Adipocyte (in vitro differentiated cells): ENCODE measurements around the gene RRAS.

Experiments used
- DNase-seq: peaks from one replicate; pipeline ENCODE4 v3.0.0-alpha.2; 2015; ENCODE audit warnings: low read depth
- H3K27me3 ChIP-seq: replicated peaks from 2 replicates; pipeline ENCODE4 v1.7.0; 2013; ENCODE audit warnings: mild to moderate bottlenecking, low read length, moderate library complexity; ENCODE audit not compliant: control insufficient read depth, insufficient read depth
- H3K36me3 ChIP-seq: 2 replicates; pipeline ENCODE4 v1.7.0; 2013; ENCODE audit warnings: low read length, mild to moderate bottlenecking, moderate library complexity; ENCODE audit not compliant: control insufficient read depth, insufficient read depth, severe bottlenecking
- H3K4me1 ChIP-seq: 2 replicates; pipeline ENCODE4 v1.7.0; 2013; ENCODE audit warnings: mild to moderate bottlenecking, low read length, moderate library complexity; ENCODE audit not compliant: control insufficient read depth, insufficient read depth
- H3K4me3 ChIP-seq: 2 replicates; pipeline ENCODE4 v1.7.0; 2013; ENCODE audit warnings: mild to moderate bottlenecking, low read length, moderate library complexity
- H3K9ac ChIP-seq: 2 replicates; pipeline ENCODE4 v1.7.0; 2013; ENCODE audit warnings: mild to moderate bottlenecking, low read length, moderate library complexity
- H3K9me3 ChIP-seq: 2 replicates; pipeline ENCODE4 v1.7.0; 2013; ENCODE audit warnings: mild to moderate bottlenecking, low read length, moderate library complexity; ENCODE audit not compliant: control insufficient read depth

The RRAS gene

GRCh38 chr19:49683814-49684250 is 43.9 kb upstream of the RRAS start:
- H3K36me3 ChIP-seq = peaks cover 50% of the 10 kb centered on the region

GRCh38 chr19:49682274-49682673 is 42.3 kb upstream of the RRAS start:
- peaks cover 47% of the 10 kb centered on the region for H3K36me3 ChIP-seq

More at GRCh38 chr19:49683814-49684250, 43.9 kb upstream of the RRAS start:
- H3K4me3 ChIP-seq = no peak overlapping the region
- peaks cover 30% of the 10 kb centered on the region for H3K4me1 ChIP-seq
- H3K9ac ChIP-seq = no peak overlapping the region
- H3K9me3 ChIP-seq = no peaks in the 10 kb centered on the region
- H3K27me3 ChIP-seq = no peaks in the 10 kb centered on the region
- no peak for DNase-seq

GRCh38 chr19:49681830-49682229 is 41.9 kb upstream of the RRAS start:
- H3K4me3 ChIP-seq = no peak overlapping the region
- DNase-seq = no peak
- H3K36me3 ChIP-seq = peaks cover 43% of the 10 kb centered on the region
- peak overlapping the region; percentile 70 for H3K9ac ChIP-seq
- no peaks in the 10 kb centered on the region for H3K9me3 ChIP-seq
- no peaks in the 10 kb centered on the region for H3K27me3 ChIP-seq
- peaks cover 38% of the 10 kb centered on the region for H3K4me1 ChIP-seq

More at GRCh38 chr19:49682274-49682673, 42.3 kb upstream of the RRAS start:
- H3K9ac ChIP-seq = peak overlapping the region; percentile 70
- no peaks in the 10 kb centered on the region for H3K9me3 ChIP-seq
- H3K4me1 ChIP-seq = peaks cover 38% of the 10 kb centered on the region
- no peak overlapping the region for H3K4me3 ChIP-seq
- no peak for DNase-seq
- no peaks in the 10 kb centered on the region for H3K27me3 ChIP-seq

GRCh38 chr19:49680421-49681351 is 40.7 kb upstream of the RRAS start:
- Histone ChIP-seq H3K9ac (peak overlapping the region; percentile 73), H3K4me3 (no peak overlapping the region), H3K27me3 (no peaks in the 10 kb centered on the region), H3K4me1 (peaks cover 38% of the 10 kb centered on the region), H3K36me3 (peaks cover 36% of the 10 kb centered on the region), H3K9me3 (no peaks in the 10 kb centered on the region)
- peak; percentile 92 for DNase-seq

DNA sequence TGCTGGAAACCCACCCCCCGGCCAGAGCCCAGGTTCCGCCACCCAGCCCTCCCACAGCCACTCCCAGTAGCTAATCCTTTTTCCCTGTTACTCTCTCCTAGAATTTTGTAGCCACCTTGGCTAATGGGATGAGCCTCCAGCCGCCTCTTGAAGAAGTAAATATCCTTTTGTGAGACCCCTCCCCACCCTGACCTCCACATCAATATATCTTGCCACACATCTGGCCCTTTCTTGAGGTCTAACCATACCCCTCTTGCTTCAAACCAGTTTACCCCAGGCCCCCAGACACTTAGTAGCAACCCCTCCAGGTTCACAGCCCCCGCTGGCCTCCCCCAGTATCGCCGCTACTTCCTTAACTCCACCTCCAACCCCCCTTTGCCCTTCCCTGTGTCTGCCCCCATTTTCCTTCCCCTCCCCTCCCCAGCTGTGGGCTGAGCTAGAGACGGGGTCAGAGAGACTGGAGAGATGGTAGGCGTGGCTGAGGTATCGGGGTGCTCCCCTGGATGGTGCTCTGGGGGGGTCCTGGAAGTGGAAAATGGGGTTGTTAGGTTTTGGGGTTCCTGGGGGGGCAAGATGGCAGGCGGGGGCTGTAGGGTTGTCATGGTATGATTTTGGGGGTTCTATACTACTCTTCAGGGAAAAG is 39.9 kb upstream of the RRAS start:
- Histone ChIP-seq H3K4me3 (no peak overlapping the region), H3K9me3 (no peaks in the 10 kb centered on the region), H3K36me3 (peaks cover 28% of the 10 kb centered on the region), H3K9ac (peak overlapping the region; percentile 73), H3K27me3 (no peaks in the 10 kb centered on the region), H3K4me1 (peaks cover 38% of the 10 kb centered on the region)
- no peak for DNase-seq

DNA sequence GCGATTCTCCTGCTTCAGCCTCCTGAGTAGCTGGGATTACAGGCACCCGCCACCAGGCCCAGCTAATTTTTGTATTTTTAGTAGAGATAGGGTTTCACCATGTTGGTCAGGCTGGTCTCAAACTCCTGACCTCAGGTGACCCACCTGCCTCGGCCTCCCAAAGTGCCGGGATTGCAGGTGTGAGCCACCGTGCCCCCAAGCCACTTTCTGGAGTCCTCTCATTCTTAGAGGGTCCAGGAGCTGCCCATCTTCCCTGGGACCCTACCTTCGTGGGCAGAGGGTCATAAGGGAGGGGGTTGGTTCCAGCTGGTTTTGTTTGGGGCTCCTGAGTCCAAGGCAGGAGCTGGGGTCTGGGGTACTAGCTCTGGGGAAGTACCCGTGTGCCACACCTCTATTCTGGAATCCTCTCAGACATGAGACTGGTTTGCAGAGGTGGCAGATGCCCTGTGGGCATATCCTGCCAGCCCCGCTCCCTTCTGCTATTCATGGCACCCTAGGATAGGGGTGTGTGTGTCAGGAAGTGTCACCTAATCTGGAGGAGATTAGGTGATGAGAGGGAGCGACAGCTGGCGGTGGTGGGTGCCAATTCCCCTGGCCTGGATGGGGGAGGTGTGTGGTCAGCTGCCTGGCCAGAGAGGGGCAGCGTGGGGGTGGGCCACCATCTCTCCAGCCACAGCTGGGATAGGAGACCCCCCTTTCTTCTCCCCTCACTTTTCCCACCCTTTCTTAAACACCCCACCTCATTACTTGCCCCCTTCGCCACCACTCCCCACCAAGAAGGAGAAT is 39.2 kb upstream of the RRAS start:
- DNase-seq = no peak
- H3K4me3 ChIP-seq = no peak overlapping the region
- no peaks in the 10 kb centered on the region for H3K9me3 ChIP-seq
- no peaks in the 10 kb centered on the region for H3K27me3 ChIP-seq
- H3K4me1 ChIP-seq = peaks cover 38% of the 10 kb centered on the region
- no peak overlapping the region for H3K9ac ChIP-seq
- peaks cover 21% of the 10 kb centered on the region for H3K36me3 ChIP-seq

GRCh38 chr19:49677901-49678674 is 38.1 kb upstream of the RRAS start:
- peak; percentile 83 for DNase-seq

GRCh38 chr19:49677231-49677900 is 37.4 kb upstream of the RRAS start, which contains the start of gene PRMT1:
PRMT1 (plus strand) TSS chr19:49677271; CDS start chr19:49677281, 10 bp downstream.
- peak; percentile 62 for DNase-seq
- peak within 1 kb of the TSS; percentile 97 for H3K4me3 ChIP-seq
- peaks cover 36% of the 10 kb centered on the region for H3K4me1 ChIP-seq

More at GRCh38 chr19:49677901-49678674, 38.1 kb upstream of the RRAS start:
- Histone ChIP-seq H3K4me3 (peak overlapping the region; percentile 97), H3K36me3 (peaks cover 13% of the 10 kb centered on the region), H3K9ac (peak overlapping the region; percentile 99), H3K9me3 (no peaks in the 10 kb centered on the region), H3K27me3 (no peaks in the 10 kb centered on the region), H3K4me1 (peaks cover 38% of the 10 kb centered on the region)

DNA sequence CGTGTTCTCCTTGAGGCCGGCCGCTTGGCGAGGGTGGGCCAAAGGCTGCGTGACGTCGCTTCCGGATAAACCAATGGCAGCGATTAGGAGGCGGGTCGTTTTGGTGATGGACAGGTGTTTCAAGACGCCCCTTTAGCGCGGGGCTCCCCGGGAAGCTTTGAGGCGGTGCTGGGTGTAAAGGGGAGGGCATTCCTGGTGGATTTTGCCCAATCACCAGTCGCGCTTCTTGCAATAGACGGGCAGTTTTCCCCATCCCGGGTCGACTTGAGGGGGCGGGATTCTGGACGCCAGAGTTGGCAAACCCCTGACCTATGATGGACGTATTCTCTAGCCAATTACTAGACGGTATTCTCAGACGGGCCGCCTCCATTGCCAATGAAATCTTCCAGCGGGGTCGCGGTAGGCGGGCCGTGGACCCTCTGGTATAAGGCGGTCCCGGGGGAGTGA is 36.9 kb upstream of the RRAS start:
- Histone ChIP-seq H3K4me1 (peaks cover 36% of the 10 kb centered on the region), H3K27me3 (no peaks in the 10 kb centered on the region), H3K4me3 (peak overlapping the region; percentile 97), H3K36me3 (peaks cover 2% of the 10 kb centered on the region), H3K9ac (peak overlapping the region; percentile 99), H3K9me3 (no peaks in the 10 kb centered on the region)
- peak; percentile 100 for DNase-seq

More at GRCh38 chr19:49677231-49677900, 37.4 kb upstream of the RRAS start, which contains the start of gene PRMT1:
- H3K9me3 ChIP-seq = no peaks in the 10 kb centered on the region
- peaks cover 8% of the 10 kb centered on the region for H3K36me3 ChIP-seq
- H3K27me3 ChIP-seq = no peaks in the 10 kb centered on the region
- peak within 1 kb of the TSS; percentile 99 for H3K9ac ChIP-seq
